HFFc6 (cell line): Measurements from ENCODE around the gene ADORA1. TPM values are rescaled to one million over a fixed set of nuclear protein-coding genes. Genes with fewer than 3 reads are reported as not detected.

ENCODE experiments used
- DNase-seq: peaks from one replicate; pipeline ENCODE4 v3.0.0-alpha.2; 2018
- H3K27ac Mint-ChIP-seq: 2 replicates; pipeline ENCODE4 v1.8.0; 2020; ENCODE audit warnings: mild to moderate bottlenecking, mixed read lengths
- H3K27me3 Mint-ChIP-seq: 2 replicates; pipeline ENCODE4 v1.8.0; 2021; ENCODE audit warnings: mild to moderate bottlenecking, moderate library complexity, mixed read lengths; ENCODE audit not compliant: insufficient read depth
- H3K36me3 Mint-ChIP-seq: 2 replicates; pipeline ENCODE4 v1.8.0; 2021; ENCODE audit warnings: low read depth, mixed read lengths
- H3K4me1 Mint-ChIP-seq: 2 replicates; pipeline ENCODE4 v1.8.0; 2020; ENCODE audit warnings: low read depth, mixed read lengths
- H3K4me3 Mint-ChIP-seq: 2 replicates; pipeline ENCODE4 v1.8.0; 2020; ENCODE audit warnings: mild to moderate bottlenecking, moderate library complexity, mixed read lengths
- H3K9me3 Mint-ChIP-seq: 2 replicates; pipeline ENCODE4 v1.8.0; 2020; ENCODE audit warnings: mild to moderate bottlenecking, mixed read lengths
- long read RNA-seq: library from polyadenylated mRNA; unstranded; transcript quantifications from one replicate; pipeline ENCODE4 v2.0.0, GENCODE V29; 2019
- total RNA-seq, 6 experiments: library from RNA; stranded (reverse); fragmentation: NEBNext Ultra II Directional; extraction: Animal tissue kit (Norgen Biotek cat#: 25700); gene quantifications; 2 replicates in 1 of 6; 3 replicates in 5 of 6; pipeline ENCODE4 v1.2.3, GENCODE V29; 2021
- TF ChIP-seq, protein P1 (sequence below): fragments of 200-600 bp; sonication (generic); IDR thresholded peaks from 2 replicates; pipeline ENCODE4 v1.5.0; 2021; ENCODE audit warnings: antibody characterized with exemption, mild to moderate bottlenecking

Gene ADORA1
- 1 to 10 TPM in 2 of 6 experiments, under 1 TPM in 4; 0.25 to 5.5 (median 0.53) TPM for total RNA-seq
- long read RNA-seq, result 0 reads

- DNase-seq, result peak; percentile 58
- Mint-ChIP-seq H3K27me3 (peaks cover 14% of the 10 kb centered on the region), H3K4me1 (peaks cover 34% of the 10 kb centered on the region), H3K9me3 (no peaks in the 10 kb centered on the region), H3K27ac (peak within 1 kb of the TSS; percentile 51; the same call in 1 of the 2 replicates), H3K4me3 (peak within 1 kb of the TSS; percentile 80), H3K36me3 (no peaks in the 10 kb centered on the region)
- TF ChIP-seq, protein P1, sequence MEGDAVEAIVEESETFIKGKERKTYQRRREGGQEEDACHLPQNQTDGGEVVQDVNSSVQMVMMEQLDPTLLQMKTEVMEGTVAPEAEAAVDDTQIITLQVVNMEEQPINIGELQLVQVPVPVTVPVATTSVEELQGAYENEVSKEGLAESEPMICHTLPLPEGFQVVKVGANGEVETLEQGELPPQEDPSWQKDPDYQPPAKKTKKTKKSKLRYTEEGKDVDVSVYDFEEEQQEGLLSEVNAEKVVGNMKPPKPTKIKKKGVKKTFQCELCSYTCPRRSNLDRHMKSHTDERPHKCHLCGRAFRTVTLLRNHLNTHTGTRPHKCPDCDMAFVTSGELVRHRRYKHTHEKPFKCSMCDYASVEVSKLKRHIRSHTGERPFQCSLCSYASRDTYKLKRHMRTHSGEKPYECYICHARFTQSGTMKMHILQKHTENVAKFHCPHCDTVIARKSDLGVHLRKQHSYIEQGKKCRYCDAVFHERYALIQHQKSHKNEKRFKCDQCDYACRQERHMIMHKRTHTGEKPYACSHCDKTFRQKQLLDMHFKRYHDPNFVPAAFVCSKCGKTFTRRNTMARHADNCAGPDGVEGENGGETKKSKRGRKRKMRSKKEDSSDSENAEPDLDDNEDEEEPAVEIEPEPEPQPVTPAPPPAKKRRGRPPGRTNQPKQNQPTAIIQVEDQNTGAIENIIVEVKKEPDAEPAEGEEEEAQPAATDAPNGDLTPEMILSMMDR, result no peak; the same call in none of the 2 replicates
Measured at GRCh38 chr1:203127666-203128430, at the start of gene ADORA1. TSS of gene ADORA1 (plus strand) at chr1:203127726. CDS start at chr1:203128842, 1,116 bp downstream.

DNA sequence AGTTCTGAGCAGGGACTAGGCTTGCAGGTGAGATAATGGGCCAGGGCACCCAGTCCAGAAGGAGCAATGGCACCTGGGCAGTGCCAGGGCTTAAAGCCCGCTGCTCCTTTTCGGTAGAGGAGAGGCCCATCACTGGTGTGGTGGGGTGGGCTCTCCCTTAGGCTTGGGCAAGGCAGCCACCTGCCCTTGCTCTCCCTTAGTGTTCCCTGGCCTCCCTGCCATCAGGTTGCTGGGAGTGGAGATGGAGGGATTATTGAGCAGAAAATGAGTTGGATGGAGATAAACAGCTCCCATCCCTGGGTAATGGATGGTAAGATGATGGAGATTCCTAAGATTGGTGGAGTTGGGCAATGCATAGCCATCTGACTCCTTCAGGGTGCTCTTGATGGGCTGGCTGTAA is 49.6 kb upstream of the ADORA1 start:
- Mint-ChIP-seq H3K36me3 (no peaks in the 10 kb centered on the region), H3K27ac (no peak overlapping the region), H3K9me3 (no peaks in the 10 kb centered on the region), H3K4me1 (peaks cover 2% of the 10 kb centered on the region; the same call in 1 of the 2 replicates), H3K4me3 (no peak overlapping the region), H3K27me3 (peaks cover 54% of the 10 kb centered on the region)
- TF ChIP-seq, protein P1, result no peak
- DNase-seq, result no peak

GRCh38 chr1:203078478-203078877 is 49.0 kb upstream of the ADORA1 start:
- Mint-ChIP-seq H3K27me3 (peaks cover 54% of the 10 kb centered on the region), H3K36me3 (no peaks in the 10 kb centered on the region), H3K9me3 (no peaks in the 10 kb centered on the region), H3K27ac (no peak overlapping the region), H3K4me1 (no peaks in the 10 kb centered on the region), H3K4me3 (no peak overlapping the region)
- no peak for DNase-seq
- TF ChIP-seq, protein P1, result no peak

- H3K27me3 Mint-ChIP-seq, result peaks cover 39% of the 10 kb centered on the region
- no peak for DNase-seq
- TF ChIP-seq, protein P1, result no peak
- no peaks in the 10 kb centered on the region for H3K9me3 Mint-ChIP-seq
- no peaks in the 10 kb centered on the region for H3K36me3 Mint-ChIP-seq
- H3K27ac Mint-ChIP-seq, result no peak overlapping the region
- no peak overlapping the region for H3K4me3 Mint-ChIP-seq
- H3K4me1 Mint-ChIP-seq, result no peaks in the 10 kb centered on the region
Measured at GRCh38 chr1:203080456-203080855, 47.1 kb upstream of the ADORA1 start.

GRCh38 chr1:203081465-203082230 is 45.9 kb upstream of the ADORA1 start:
- no peaks in the 10 kb centered on the region for H3K4me1 Mint-ChIP-seq
- no peak overlapping the region for H3K4me3 Mint-ChIP-seq
- no peaks in the 10 kb centered on the region for H3K9me3 Mint-ChIP-seq
- TF ChIP-seq, protein P1, result no peak
- peaks cover 34% of the 10 kb centered on the region for H3K27me3 Mint-ChIP-seq
- H3K27ac Mint-ChIP-seq, result no peak overlapping the region
- no peaks in the 10 kb centered on the region for H3K36me3 Mint-ChIP-seq
- no peak for DNase-seq
